Cardiac fibroblast (primary cell): ENCODE results near the gene DDX6.
"Not testable (repeated sequence)": the region's sequence is repeated elsewhere in the genome, so short reads cannot be mapped to it uniquely, and the experiment has no call there.

ENCODE experiments used
- DNase-seq, 2 donors: peaks; one replicate each; pipeline versions ENCODE4 v3.0.0 to v3.0.0-alpha.2; 2010; ENCODE audit warnings: low read depth in 2 of 2
- H3K4me3 ChIP-seq, 2 donors: replicated peaks in 1 of 2; 1 replicate in 1 of 2; 2 replicates in 1 of 2; pipeline ENCODE4 v1.5.1; 2011; ENCODE audit warnings: low read depth in 2 of 2, low read length in 2 of 2, mild to moderate bottlenecking in 2 of 2, moderate library complexity in 1 of 2
- CTCF ChIP-seq: IDR thresholded peaks from one replicate; pipeline ENCODE4 v1.5.1; 2011; ENCODE audit warnings: low read depth, mild to moderate bottlenecking, low read length, inconsistent platforms

DDX6 gene

GRCh38 chr11:118820412-118821357, 29.7 kb upstream of the DDX6 start:
- no peak for TF ChIP-seq CTCF
- peak in 1 of 2 donors; percentile 13 for DNase-seq
- no peak overlapping the region for H3K4me3 ChIP-seq

- DNase-seq, H3K4me3 ChIP-seq: not testable (repeated sequence)
Measured at GRCh38 chr11:118820025-118820379, 29.0 kb upstream of the DDX6 start.

- TF ChIP-seq CTCF = no peak
- no peak overlapping the region for H3K4me3 ChIP-seq
- no peak for DNase-seq
Measured at GRCh38 chr11:118819334-118820024, 28.5 kb upstream of the DDX6 start.

DNA sequence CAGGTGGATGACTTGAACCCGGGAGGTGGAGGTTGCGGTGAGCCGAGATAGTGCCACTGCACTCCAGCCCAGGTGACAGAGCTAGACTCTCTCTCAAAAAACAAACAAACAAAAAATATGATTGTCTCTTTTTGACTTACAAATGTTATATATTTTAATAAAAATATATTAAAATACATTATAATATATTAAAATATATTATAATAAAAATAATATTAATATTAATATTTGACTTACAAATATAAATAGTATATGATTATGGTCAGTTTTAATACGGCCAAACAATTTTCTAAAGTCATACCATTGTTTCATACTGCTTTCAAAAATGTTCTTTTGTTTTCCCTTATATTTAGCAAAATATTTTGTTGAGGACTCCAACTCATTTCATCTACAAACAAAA, 27.2 kb upstream of the DDX6 start:
- TF ChIP-seq CTCF = no peak
- DNase-seq = no peak
- no peak overlapping the region for H3K4me3 ChIP-seq

GRCh38 chr11:118813551-118813950, 22.6 kb upstream of the DDX6 start:
- DNase-seq = no peak
- TF ChIP-seq CTCF = no peak
- H3K4me3 ChIP-seq = no peak overlapping the region

DNA sequence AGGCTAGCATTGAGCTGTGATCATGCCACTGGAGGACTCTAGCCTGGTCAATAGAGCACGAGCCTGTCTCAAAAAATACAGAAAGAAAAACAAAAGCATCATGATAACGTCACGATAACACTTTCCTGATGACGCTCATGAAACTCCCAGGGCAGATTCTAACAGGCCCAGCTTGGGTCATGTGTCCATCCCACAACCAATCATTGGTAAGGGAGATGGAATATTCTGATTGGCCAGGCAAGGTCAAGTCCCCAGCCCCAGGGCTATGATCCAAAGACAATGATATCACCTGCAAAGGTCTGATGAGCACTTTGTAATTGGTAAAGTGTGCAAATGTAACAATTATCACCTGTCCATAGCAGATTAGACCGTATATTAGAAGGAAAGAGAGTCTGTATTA, 21.5 kb upstream of the DDX6 start:
- no peak for DNase-seq
- H3K4me3 ChIP-seq = no peak overlapping the region
- TF ChIP-seq CTCF = no peak
